HG03469 (cell line): Measurements from ENCODE around the gene ZBTB24.
"Not testable (repeated sequence)": the region's sequence is repeated elsewhere in the genome, so short reads cannot be mapped to it uniquely, and the experiment has no call there.

Experiments used
- ATAC-seq: cut with Tn5 transposase; IDR thresholded peaks from one replicate; pipeline ENCODE4 v1.9.1; 2021; ENCODE audit warnings: mild to moderate bottlenecking, moderate library complexity, moderate number of reproducible peaks; ENCODE audit not compliant: unreplicated experiment

The ZBTB24 gene

DNA sequence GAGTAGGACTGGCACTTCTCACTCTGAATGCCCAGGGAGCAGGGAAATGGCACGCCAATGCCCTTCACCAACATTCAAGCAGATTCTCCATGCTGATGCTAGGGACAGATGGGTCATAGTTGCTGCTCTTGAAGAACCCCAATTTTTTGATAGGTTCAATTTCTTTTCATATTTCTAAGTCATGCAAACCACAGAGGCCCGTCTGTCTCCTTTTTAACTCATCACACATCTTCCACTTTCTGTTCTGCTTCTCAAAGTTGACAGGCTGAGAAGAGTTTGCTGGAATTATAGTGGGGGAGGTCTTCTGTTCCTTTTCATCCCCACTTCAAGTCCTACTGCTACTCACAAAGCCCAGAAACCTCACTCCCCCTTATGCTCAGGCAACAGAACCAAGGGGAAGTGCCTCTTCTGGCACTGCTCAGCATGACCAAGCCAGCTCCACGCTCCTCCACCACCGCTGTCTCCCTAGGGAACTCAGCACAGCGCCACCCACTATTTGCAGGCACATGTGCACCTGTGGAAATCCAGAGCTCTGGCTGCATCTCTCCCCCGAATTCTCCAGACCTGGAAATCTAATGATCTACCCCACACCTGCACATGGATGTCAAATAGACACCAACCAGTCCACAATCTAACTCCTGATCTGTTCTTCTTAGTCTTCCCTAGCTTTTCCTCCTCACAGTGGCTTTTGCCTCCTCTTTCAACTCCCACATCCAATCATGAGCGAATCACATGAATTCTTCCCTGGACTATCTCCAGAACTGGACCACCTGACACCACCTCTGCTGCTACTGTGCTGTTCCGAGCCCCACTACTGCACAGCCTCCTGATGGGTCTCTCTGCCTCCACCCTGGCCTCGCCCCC is 10.7 kb downstream of the ZBTB24 start:
- ATAC-seq: no peak

DNA sequence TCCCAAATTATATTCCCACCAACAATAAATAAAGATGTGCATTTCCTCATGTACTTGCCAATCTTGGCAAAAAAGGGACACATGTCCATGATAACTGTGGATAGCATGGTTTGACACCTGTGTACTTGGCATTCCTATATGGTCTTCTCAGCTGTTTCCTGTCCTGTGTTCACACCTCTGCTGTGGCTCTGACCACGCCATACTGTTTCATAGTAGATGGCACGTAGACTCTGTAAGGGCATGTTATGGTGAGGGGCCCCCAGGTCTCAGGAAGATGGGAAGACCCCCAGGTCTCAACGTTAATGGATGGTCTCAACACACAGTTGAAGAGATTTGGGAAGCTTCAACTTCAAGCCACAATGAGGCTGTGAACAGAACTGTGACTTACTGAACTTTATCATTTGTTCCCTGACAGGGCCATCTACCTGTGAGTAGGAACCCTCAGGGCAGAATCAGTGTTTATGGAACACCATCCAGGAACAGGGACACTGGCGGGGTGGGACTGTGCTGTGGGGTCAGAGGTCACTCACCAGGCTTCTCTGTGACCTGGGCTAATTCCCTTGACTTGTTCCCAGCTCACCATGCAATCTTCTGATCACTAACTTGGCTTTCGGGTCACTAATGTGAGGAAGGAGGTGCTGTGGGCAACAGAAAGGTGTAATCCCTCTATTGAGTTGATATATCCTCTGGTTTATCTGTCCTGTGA is 11.8 kb downstream of the ZBTB24 start:
- ATAC-seq: no peak

DNA sequence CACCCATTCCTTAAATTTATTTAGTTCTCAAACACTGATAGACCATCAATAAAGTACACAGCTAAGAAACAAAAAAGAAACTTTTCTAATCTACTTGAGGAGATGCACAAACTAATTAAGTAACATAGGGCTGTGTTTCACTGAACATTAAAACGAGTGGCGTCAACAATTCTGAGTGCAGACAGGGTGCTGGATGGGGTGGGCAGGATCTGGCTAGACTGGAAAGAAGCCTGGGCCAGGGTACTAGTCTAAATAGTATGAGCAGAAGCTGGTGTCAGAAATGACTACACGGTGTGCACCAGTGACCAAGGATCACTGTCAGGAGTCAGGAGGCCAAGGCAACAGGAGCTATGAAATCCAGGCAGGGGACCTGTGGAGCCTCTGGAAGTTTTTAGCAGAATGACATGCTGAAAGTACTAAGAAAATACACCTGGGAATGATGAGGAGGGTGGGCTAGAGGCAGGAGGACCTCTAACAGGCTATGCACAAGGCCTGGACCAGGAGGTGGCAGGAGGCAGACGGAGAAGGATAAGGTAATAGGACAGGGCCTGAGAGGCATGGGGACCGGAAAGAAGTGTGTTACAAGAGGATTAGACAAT is 13.3 kb downstream of the ZBTB24 start:
- no peak for ATAC-seq

DNA sequence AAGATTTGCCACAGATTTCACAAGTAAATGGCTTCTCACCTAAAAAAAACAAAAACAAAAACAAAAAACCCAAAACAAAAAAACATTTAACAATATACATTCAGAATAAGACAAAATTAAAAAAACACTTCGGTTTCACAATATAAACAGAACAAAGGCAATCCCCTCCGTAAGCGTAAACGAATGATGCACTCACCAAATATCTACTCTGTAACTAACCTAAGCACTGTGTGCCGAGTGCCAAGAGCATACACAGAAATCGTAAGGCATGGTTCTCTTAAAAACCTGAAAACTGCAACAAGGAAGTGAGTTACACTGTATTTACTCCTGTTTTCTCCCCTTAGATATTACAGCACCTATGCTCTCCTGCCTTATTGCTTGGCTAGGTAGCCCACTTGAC is 15.3 kb downstream of the ZBTB24 start:
- no peak for ATAC-seq

DNA sequence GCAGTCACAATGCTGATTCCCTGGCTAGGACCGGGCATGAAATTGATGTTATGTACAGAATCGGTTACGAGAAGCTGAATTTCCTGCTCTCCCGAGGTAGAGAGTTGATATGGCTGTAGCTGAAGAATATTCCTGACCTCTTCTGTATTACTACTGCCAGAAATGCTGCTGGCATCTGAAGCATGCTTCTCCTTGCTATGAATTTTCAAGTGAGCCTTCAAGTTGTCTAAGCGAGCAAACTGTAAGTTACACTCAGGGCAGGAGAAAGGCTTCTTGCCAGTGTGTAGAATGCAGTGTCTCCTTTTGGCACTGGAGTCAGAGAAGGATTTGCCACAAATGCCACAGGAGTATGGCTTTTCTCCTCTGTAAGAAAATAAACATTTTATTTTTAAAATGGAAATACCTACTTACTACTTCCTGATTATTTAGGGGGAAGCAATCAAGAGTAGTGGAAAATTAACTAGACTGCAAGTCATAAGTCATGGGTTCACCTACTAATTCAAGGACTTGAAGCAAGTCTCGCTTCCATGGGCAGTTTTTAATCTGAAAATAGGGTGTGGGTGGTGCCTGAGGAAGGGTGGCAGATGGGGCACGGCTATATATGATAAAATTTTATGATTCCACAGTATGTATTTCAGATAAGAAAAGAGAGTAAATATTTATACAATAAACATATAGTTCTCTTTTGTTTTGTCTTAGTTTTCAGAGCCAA is 16.7 kb downstream of the ZBTB24 start:
- ATAC-seq: no peak

DNA sequence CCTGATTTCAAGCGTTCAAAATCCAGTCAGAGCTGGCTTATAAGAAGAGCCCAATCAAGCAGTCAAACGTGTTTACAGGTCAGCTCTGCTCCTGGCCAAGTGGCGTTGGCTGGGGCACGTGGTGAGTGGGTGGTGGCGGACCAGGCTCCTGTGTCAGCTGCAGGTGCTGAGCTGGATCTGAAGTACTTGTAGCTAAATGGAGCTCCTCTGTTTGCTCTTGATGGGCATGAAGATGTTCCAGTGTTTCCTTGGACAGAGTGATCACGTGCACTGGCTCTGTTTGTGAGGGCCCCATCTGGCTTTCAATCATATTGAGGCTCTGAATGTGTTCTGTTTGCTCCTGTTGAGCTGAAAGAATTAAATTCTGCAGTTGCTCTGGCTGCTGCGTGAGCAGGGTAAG is 17.2 kb downstream of the ZBTB24 start:
- ATAC-seq: no peak

DNA sequence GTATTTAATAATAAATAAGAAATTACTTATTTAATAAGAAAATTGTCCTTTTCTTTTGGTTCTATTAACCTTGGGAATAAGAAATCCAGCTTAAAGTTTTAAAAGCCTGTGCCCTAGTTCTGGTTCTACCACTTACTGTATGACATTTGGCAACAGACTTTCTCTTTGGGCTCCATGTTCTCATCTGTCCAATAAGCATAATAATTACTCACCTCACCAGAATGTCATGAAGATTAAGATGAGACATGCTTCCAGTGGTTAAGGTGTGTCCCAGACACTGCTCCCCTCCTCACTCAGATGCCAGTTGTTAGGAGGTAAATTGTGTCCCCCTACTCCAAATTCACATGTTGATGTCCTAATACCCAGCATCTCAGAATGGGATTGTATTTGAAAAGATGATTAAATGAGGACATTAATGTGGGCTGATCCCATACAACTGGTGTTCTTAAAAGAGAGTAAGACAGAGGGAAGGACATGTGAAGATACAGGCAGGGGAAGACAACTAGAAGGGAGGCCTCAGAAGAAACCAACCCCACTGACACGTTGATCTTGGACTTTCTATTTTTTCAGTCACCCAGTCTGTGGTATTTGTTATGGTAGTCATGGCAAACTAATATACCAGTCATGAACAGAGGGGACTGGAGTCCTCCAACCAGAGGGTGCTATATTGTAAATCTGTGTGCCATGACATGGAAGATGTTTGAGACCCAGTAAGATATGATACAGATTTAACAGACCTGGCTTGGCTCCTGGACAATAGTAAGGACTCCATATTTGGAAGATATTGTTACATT is 21.1 kb downstream of the ZBTB24 start:
- no peak for ATAC-seq

DNA sequence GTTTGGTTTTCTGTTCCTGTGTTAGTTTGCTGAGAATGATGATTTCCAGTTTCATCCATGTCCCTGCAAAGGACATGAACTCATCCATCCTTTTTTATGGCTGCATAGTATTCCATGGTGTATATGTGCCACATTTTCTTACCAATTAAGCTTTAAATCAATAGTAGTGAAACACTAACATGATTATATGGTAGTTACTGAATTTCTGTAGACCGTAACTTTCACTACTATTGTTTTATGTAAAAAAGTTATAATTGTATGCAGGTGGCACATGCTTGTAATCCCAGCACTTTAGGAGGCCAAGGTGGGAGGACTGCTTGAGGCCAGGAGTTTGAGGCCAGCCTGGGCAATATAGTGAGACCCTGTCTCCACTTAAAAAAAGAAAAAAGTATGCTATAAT is 21.8 kb downstream of the ZBTB24 start:
- not testable (repeated sequence) for ATAC-seq

DNA sequence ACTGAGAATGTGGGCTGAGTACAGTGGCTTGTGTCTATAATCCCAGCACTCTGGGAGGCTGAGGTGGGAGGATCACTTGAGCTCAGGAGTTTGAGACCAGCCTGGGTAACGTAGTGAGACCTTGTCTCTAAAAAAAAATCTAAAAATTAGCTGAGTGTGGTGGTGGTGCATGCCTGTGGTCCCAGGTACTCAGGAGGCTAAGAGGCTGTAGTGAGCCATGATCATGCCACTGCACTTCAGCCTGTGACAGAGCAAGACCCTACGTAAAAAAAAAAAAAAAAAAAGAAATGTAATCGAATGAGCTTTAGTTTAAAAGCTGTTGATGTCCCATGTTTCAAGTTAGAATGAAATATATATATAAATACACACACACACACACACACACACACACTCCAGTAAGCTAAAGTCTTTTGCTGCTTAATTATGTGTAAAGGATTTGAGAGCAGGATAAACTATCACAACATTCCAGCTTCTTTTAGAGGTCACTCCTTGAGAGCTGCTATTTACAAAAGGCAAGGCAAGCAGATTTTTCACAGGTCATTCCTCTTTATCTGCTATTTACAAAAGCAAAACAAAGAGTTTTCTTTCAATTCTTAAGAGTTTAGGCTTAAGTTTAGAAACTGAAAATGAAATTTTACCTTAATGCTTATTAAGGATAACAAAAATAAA is 22.7 kb downstream of the ZBTB24 start:
- ATAC-seq: no peak

DNA sequence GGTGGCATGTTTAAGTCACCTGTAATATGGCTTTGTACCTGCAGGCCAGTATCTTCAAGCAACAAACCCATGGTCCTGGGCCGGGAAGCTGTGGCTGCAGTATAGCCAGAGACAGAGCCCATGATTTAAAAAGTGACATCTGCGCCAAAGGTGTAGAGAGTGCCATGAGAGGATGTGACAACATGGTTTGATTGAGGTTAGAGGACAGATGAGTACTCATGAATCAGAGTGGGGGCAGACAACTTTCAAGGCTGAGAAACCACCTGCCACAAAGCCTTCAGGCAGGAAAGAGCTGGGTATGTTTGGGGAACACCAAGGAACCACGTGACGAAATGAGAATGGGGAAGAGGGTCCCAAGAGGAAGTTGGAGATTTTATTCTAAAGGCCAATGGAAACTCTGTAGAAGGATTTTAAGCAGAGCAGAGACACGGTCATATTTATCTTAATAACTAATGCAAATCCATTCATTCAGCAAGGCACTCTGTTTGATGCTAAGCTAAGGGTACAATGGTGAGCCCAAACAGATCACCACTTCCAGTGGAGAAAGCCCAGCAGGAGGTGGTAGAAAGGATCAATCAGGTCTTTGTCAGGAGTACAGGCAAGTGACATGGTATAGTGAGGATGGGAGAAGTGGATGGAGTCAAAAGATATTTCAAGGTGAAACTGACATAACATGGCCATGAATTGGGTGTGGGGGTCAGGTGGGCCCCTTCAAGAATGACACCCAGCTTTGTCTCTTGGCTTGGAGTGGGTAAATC is 24.1 kb downstream of the ZBTB24 start:
- no peak for ATAC-seq

DNA sequence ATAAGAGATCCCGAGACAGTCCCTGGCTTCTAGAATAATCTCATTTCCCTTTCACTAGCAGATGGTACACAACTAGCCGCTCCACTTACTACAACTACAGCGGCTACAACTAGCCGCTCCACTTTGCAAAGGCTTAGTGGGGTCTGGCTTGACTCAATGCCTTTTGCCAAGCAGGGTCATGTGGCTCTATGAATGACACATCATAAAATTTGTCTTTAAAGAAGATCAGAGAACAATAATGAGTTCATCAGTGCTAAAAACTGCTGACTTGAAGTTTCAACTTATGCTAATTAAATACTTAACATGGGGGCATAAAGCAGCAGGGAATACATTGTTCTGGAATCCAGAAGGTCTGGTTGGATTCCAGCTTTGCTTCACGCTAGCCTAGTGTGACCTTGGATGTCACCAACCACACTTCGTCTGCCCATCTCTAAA is 25.4 kb downstream of the ZBTB24 start:
- no peak for ATAC-seq

DNA sequence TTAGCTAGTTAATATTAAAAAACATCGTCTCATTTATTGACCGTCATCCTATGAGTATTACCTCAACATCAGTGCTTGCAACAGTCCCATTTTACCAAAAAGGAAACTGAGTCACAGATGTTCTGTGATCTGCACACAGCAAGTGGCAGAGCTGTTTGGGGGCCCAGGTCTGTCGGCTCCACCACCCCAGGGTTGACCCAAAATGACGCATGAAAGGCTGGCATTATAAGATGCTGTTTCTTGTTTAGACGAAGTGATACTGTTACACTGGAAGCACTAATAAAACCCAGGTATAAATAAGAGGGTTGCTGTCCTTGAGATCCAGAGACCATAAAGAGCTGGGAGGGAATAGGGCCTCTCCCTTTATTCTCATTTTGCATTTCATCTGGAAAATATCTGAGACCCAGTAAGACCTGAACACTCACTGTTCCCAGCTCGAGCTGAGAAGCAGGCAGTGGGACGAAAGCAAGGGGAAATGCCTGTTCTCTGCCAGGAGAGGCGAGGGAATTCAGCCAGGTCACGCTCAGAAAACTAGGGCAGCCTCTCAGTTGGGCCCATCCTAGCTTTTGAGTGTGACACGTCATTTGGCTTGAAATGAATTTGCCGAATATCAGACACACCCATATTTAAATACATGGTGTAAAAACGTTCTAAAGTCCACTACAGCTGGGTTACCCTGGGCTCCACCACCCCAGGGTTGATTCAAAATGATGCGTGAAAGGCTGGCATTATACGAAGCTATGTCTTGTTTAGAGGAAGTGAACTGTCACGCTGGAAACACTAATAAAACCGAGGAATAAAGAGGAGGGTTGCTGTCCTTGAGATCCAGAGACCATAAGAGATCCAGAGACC is 26.1 kb downstream of the ZBTB24 start:
- no peak for ATAC-seq

DNA sequence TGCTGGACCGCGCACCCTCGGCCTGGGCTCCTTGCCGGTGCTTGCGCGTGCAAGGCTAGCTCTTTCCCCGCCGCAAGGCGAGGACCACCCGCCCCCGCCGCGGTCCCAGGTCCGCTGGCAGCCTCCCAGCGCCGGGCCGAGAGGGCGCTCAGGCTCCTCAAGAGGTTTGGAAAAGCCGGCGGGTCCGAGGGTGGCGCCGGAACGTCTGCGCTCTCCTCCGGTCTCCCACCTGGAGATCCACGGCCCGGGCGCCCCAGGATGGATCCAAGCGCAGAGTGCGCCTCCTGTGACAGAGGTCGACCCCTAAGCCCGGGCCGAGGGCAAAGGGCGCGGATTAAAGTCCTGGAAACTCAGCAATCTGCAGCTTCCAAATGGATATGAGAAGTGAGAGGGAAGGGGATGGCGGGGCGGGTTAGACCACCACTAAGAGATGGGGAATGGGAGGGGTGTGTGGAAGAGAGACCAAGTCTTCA is 26.9 kb downstream of the ZBTB24 start:
- no peak for ATAC-seq

DNA sequence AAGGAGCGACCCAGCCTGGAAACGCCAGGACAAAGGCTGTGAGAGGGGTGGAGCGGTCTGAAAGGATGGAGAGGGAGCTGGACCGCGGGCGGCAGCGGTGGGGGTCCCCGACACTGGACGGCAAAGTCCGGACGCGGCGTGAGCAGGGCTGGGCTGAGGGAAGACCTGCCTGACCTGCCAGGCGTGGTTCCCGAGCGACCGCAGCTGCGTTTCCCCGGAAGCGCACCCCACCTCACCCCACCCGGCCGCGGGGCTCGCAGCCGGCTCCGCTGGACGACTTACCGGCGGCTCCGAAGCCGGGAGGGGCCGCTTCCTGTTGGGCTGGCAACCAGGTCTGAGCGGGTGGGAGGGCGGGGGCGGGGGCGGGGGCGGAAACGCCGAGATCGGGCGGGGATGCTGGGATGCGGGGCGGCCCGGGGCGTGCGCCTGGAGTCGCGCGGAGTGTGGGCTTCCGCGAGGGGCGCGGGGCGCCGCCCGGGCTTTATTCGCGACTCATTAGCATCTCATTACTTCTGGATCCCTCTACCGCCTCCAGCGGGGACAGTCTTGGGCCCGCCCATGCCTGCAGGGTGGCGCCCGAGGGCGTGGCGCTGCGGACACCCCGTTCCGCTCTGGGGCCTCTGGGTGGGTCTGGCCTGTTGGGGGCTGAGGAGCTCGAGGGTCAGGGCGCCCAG is 27.4 kb downstream of the ZBTB24 start, which contains the start of gene MICAL1:
TSS of gene MICAL1 (minus strand) at position 336 of the 674 bp plus-strand sequence. CDS start 1,576 bp downstream, outside the sequence.
- peak; percentile 38 for ATAC-seq

DNA sequence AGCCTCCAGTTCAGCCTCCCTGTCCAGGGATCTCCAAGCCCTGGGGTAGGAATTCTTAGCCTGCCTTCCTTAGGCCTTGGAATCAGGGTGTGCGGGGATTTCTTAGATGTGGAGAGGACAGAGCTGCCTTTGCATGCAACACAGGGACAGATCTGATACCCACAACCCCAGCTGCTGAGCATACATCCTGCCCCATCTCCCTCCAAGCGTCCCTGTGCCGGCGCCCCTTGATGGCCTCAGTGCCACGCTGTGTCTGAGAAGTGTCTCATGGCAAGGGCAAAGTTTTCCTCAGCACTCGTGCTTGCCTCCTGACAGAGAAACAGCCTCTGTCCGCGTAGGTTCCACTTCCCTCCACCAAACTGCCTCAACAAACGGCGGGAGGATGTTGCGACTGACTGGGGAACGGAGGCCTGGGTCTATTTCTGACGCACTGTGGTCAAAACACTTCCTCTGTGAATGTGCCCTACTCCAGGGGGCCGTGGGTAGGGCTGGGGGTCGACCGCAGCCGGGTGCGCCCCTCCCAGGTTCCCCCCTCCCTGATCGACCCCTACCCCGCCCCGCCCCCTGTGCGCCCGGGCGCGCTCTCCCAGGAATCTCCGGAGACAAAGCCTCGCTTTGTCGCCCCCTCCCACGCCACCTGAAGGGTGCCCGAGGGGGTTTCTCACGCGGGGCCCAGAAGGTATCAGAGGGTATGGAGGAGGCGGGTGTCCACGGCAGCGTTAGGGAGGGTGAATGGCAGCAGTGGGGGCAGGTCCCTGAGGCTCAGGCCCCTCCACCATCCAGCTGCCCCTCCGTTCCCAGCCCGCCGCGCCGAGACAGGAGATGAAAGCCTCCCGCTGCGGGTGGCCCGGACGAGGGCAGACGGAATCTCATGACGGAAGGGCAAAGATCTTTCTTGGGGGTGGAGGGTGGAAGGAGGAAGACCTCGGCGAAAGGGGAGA is 28.3 kb downstream of the ZBTB24 start:
- ATAC-seq: peak; percentile 20
